Measurements from ENCODE around the gene DNAJB4. TPM values are rescaled to one million over a fixed set of nuclear protein-coding genes. Genes with fewer than 3 reads are reported as not detected.
"Not testable (repeated sequence)": the region's sequence is repeated elsewhere in the genome, so short reads cannot be mapped to it uniquely, and the experiment has no call there.

The DNAJB4 gene
- total and polyA plus RNA-seq, 7 donors: 7.8 to 41.7 (median 29.6) TPM

GRCh38 chr1:78055565-78056132 is 50.9 kb downstream of the DNAJB4 start:
- 21 to 64% methylated on average over 3 of the region's 3 CpGs for WGBS, 2 donors
- Histone ChIP-seq H3K4me1 (no peaks in the 10 kb centered on the region), H3K27ac (no peak overlapping the region), H3K27me3 (no peaks in the 10 kb centered on the region), H3K9me3 (no peaks in the 10 kb centered on the region), H3K36me3 (no peaks in the 10 kb centered on the region), H3K4me3 (no peak overlapping the region)
- DNase-seq: no peak
- TF ChIP-seq EP300 (IDR thresholded peaks at IDR 0.05) (no peak), POLR2AphosphoS5 (IDR thresholded peaks at IDR 0.05) (no peak), POLR2A (IDR thresholded peaks at IDR 0.05) (no peak), CTCF (IDR thresholded peaks at IDR 0.05) (no peak)
- intact Hi-C loops (cut with DNase I): no loop called here

- DNase-seq: no peak
- Histone ChIP-seq H3K9me3 (no peaks in the 10 kb centered on the region), H3K4me3 (no peak overlapping the region), H3K4me1 (peaks cover 0 to 3% (median 0%) of the 10 kb centered on the region in 4 donors), H3K27ac (no peak overlapping the region), H3K27me3 (no peaks in the 10 kb centered on the region), H3K36me3 (no peaks in the 10 kb centered on the region)
- intact Hi-C loops (cut with DNase I): no loop called here
- WGBS, 2 donors: 86 to 90% methylated on average over 4 of the region's 4 CpGs
- no peak for TF ChIP-seq POLR2A (IDR thresholded peaks at IDR 0.05)
- TF ChIP-seq POLR2AphosphoS5 (IDR thresholded peaks at IDR 0.05): no peak
- no peak for TF ChIP-seq EP300 (IDR thresholded peaks at IDR 0.05)
- no peak for TF ChIP-seq CTCF (IDR thresholded peaks at IDR 0.05)
Observed at GRCh38 chr1:78058670-78059069, 53.9 kb downstream of the DNAJB4 start.

- no peaks in the 10 kb centered on the region for H3K36me3 ChIP-seq
- intact Hi-C loops (cut with DNase I): no loop called here
- TF ChIP-seq CTCF (IDR thresholded peaks at IDR 0.05) (no peak), EP300 (IDR thresholded peaks at IDR 0.05) (no peak), POLR2A (IDR thresholded peaks at IDR 0.05) (no peak)
- no peaks in the 10 kb centered on the region for H3K27me3 ChIP-seq
- DNase-seq: no peak
- peak overlapping the region in 2 of 4 donors; percentile 8 to 60 for H3K27ac ChIP-seq
- no peak overlapping the region for H3K4me3 ChIP-seq
- H3K4me1 ChIP-seq: peaks cover 0 to 3% (median 0%) of the 10 kb centered on the region in 4 donors
- 81 to 91% methylated on average over 4 of the region's 4 CpGs for WGBS, 2 donors
- H3K9me3 ChIP-seq: no peaks in the 10 kb centered on the region
Observed at GRCh38 chr1:78060857-78061563, 56.3 kb downstream of the DNAJB4 start.

- Histone ChIP-seq H3K27ac (peak overlapping the region in 2 of 4 donors; percentile 8 to 60), H3K36me3 (no peaks in the 10 kb centered on the region), H3K9me3 (no peaks in the 10 kb centered on the region), H3K27me3 (no peaks in the 10 kb centered on the region), H3K4me1 (peaks cover 0 to 3% (median 0%) of the 10 kb centered on the region in 4 donors), H3K4me3 (no peak overlapping the region)
- intact Hi-C loops (cut with DNase I): no loop called here
- no peak for DNase-seq
- TF ChIP-seq POLR2A (IDR thresholded peaks at IDR 0.05): no peak
- TF ChIP-seq EP300 (IDR thresholded peaks at IDR 0.05): no peak
- no peak for TF ChIP-seq CTCF (IDR thresholded peaks at IDR 0.05)
- no peak for TF ChIP-seq POLR2AphosphoS5 (IDR thresholded peaks at IDR 0.05)
- WGBS, 2 donors: 67 to 81% methylated on average over 2 of the region's 2 CpGs
Observed at GRCh38 chr1:78061825-78062523, 57.2 kb downstream of the DNAJB4 start.

- H3K4me1 ChIP-seq: peaks cover 0 to 10% (median 6%) of the 10 kb centered on the region in 4 donors
- DNase-seq; intact Hi-C loops (cut with DNase I); H3K9me3 ChIP-seq; H3K4me3 ChIP-seq; H3K36me3 ChIP-seq; H3K27me3 ChIP-seq; H3K27ac ChIP-seq: not testable (repeated sequence)
- 26 to 77% methylated on average over 2 of the region's 2 CpGs for WGBS, 2 donors
Observed at GRCh38 chr1:78064886-78065285, 60.1 kb downstream of the DNAJB4 start.
